Kidney (tissue), 14 donors: ENCODE data around the gene VEZT. TPM values are rescaled to one million over a fixed set of nuclear protein-coding genes. Genes with fewer than 3 reads are reported as not detected.

Experiments
- DNase-seq, 5 donors: peaks; one replicate each; pipeline ENCODE4 v3.0.0-alpha.2; 2013 to 2020
- FAIRE-seq: peaks from 2 replicates; lab custom pipeline; 2012; peaks lifted over from hg19 to GRCh38; lab: Jason Lieb, UNC
- H3K27ac ChIP-seq, 2 donors: one replicate each; pipeline ENCODE4 v1.7.0; 2013; ENCODE audit warnings: low read depth in 2 of 2, low read length in 2 of 2, inconsistent platforms in 1 of 2
- H3K27me3 ChIP-seq: one replicate; pipeline ENCODE4 v1.7.1; 2013; ENCODE audit warnings: low read length, inconsistent platforms; ENCODE audit not compliant: control insufficient read depth, insufficient read depth
- H3K36me3 ChIP-seq, 3 donors: one replicate each; pipeline versions ENCODE4 v1.7.0 to v1.7.1; 2013; ENCODE audit warnings: low read length in 3 of 3, control low read depth in 1 of 3, inconsistent platforms in 1 of 3; ENCODE audit not compliant: insufficient read depth in 3 of 3, control insufficient read depth in 2 of 3
- H3K4me1 ChIP-seq, 3 donors: one replicate each; pipeline versions ENCODE4 v1.7.0 to v1.7.1; 2013; ENCODE audit warnings: low read length in 3 of 3, inconsistent platforms in 1 of 3, low read depth in 1 of 3; ENCODE audit not compliant: control insufficient read depth in 2 of 3, insufficient read depth in 2 of 3
- H3K4me3 ChIP-seq, 3 donors: one replicate each; pipeline versions ENCODE4 v1.7.0 to v1.8.1; 2013; ENCODE audit warnings: low read length in 3 of 3, control low read depth in 1 of 3, inconsistent platforms in 1 of 3
- H3K9ac ChIP-seq, 3 donors: one replicate each; pipeline versions ENCODE4 v1.7.0 to v1.7.1; 2013; ENCODE audit warnings: low read length in 3 of 3, control low read depth in 1 of 3, inconsistent platforms in 1 of 3
- H3K9me3 ChIP-seq, 3 donors: one replicate each; pipeline versions ENCODE4 v1.7.0 to v1.7.1; 2013; ENCODE audit warnings: low read length in 3 of 3, control low read depth in 1 of 3, inconsistent platforms in 1 of 3; ENCODE audit not compliant: control insufficient read depth in 2 of 3, insufficient read depth in 1 of 3
- CTCF ChIP-seq: IDR thresholded peaks from 3 replicates; pipeline ENCODE4 v1.5.1; 2012; ENCODE audit warnings: mild to moderate bottlenecking, moderate library complexity, borderline replicate concordance; ENCODE audit not compliant: insufficient read depth; ENCODE audit errors: extremely low read depth
- intact Hi-C: fragments of 100-400 bp; cut with DNase I; formaldehyde crosslinking; loops from one replicate; pipeline ENCODE4 v1.11.1; 2022
- polyA plus RNA-seq: library from polyadenylated mRNA; stranded (reverse); fragments of 350-450 nt; fragmentation: Illumina TruSeq; extraction: RNeasy Lipid Tissue Mini Kit (QIAGEN cat#74804); gene quantifications from one replicate; pipeline ENCODE4 v1.2.3, GENCODE V29; 2014; ENCODE audit warnings: low read depth, low replicate concordance; ENCODE audit not compliant: insufficient read depth
- total RNA-seq: library from RNA; stranded (reverse); fragmentation: NEBNext Ultra II Directional; extraction: Animal tissue kit (Norgen Biotek cat#: 25700); gene quantifications from one replicate; pipeline ENCODE4 v1.2.1, GENCODE V29; 2021
- donor health status: control.
- donor health status: control.
- donor health status: control.
- donor health status: control.
- donor health status: control.
- donor health status: DM: yes; HTN: yes; CAD: no.
- donor health status: Normal renal cell carcinoma (clear cell type).

VEZT gene
- total and polyA plus RNA-seq, 2 donors from 2014 or later = 24.8 to 69.0 TPM

GRCh38 chr12:95241761-95242506, 24.3 kb downstream of the VEZT start:
- Histone ChIP-seq H3K36me3 (peaks cover 0 to 3% (median 0%) of the 10 kb centered on the region in 3 donors), H3K4me1 (peaks cover 0 to 5% (median 0%) of the 10 kb centered on the region in 3 donors), H3K27me3 (no peaks in the 10 kb centered on the region), H3K4me3 (no peak overlapping the region), H3K27ac (no peak overlapping the region), H3K9ac (no peak overlapping the region), H3K9me3 (no peaks in the 10 kb centered on the region)
- intact Hi-C loops = no loop called here
- no peak for TF ChIP-seq CTCF
- no peak for DNase-seq
- no peak for FAIRE-seq

- H3K9me3 ChIP-seq = no peaks in the 10 kb centered on the region
- no peak for FAIRE-seq
- no peak for DNase-seq
- no peak overlapping the region for H3K27ac ChIP-seq
- H3K4me3 ChIP-seq = no peak overlapping the region
- intact Hi-C loops = no loop called here
- H3K27me3 ChIP-seq = no peaks in the 10 kb centered on the region
- H3K36me3 ChIP-seq = peaks cover 0 to 3% (median 0%) of the 10 kb centered on the region in 3 donors
- no peak for TF ChIP-seq CTCF
- peaks cover 0 to 5% (median 0%) of the 10 kb centered on the region in 3 donors for H3K4me1 ChIP-seq
- no peak overlapping the region for H3K9ac ChIP-seq
Observed at GRCh38 chr12:95243497-95244183, 26.0 kb downstream of the VEZT start.

- intact Hi-C loops = no loop called here
- no peak overlapping the region for H3K9ac ChIP-seq
- H3K27me3 ChIP-seq = no peaks in the 10 kb centered on the region
- H3K4me1 ChIP-seq = peaks cover 0 to 5% (median 0%) of the 10 kb centered on the region in 3 donors
- DNase-seq (no peak), FAIRE-seq (no peak)
- H3K27ac ChIP-seq = no peak overlapping the region
- peaks cover 0 to 3% (median 0%) of the 10 kb centered on the region in 3 donors for H3K36me3 ChIP-seq
- no peak for TF ChIP-seq CTCF
- H3K4me3 ChIP-seq = no peak overlapping the region
- no peaks in the 10 kb centered on the region for H3K9me3 ChIP-seq
Observed at GRCh38 chr12:95244350-95244749, 26.7 kb downstream of the VEZT start.
